ENCODE results near the gene TENT5A.

TENT5A gene

DNA sequence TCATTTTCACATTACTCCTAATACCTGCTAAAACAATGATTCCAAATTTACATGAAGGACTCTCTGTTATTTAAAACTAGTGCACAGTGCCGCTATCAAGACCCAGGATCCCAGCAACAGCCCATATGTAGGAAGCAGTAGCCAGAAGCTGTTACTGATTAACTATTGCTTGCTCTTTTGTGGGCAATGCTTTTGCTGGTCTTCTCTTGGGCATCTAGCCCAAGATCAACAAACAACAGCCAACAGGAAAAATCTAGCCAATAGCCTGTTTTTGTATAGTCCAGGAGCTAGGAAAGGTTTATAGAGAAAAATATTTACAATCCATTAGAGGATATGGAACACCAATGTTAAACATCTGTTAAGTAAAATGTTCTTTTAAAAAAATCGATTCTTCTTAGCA, 22.1 kb upstream of the TENT5A start:
- no peak for DNase-seq (ENCODE audit: low read depth)
- no peak overlapping the region for H3K4me3 ChIP-seq (ENCODE audit: low read depth, low read length)
- TF ChIP-seq, protein P1, sequence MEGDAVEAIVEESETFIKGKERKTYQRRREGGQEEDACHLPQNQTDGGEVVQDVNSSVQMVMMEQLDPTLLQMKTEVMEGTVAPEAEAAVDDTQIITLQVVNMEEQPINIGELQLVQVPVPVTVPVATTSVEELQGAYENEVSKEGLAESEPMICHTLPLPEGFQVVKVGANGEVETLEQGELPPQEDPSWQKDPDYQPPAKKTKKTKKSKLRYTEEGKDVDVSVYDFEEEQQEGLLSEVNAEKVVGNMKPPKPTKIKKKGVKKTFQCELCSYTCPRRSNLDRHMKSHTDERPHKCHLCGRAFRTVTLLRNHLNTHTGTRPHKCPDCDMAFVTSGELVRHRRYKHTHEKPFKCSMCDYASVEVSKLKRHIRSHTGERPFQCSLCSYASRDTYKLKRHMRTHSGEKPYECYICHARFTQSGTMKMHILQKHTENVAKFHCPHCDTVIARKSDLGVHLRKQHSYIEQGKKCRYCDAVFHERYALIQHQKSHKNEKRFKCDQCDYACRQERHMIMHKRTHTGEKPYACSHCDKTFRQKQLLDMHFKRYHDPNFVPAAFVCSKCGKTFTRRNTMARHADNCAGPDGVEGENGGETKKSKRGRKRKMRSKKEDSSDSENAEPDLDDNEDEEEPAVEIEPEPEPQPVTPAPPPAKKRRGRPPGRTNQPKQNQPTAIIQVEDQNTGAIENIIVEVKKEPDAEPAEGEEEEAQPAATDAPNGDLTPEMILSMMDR (conservative IDR thresholded peaks at IDR 0.05; ENCODE audit: low read depth, low read length) = no peak

DNA sequence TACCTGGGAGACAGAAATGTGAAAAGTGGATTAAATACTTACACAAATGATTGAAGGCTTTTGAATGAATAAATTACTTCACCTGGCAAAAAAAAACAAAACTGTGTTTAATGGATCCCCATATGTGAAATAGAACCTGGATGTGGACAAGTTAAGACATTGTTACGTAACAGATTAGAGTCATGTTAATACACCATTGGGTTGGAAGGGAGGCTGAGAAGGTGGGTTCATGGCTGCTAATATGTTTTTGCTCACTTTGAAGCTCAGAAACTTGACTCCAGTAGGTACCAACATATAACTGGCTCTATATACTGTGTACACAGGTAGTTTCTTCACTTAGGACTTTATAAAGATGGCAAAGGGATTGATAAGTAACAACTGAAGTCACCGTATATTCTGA, 21.4 kb upstream of the TENT5A start:
- TF ChIP-seq, protein P1 (conservative IDR thresholded peaks at IDR 0.05; ENCODE audit: low read depth, low read length) = no peak
- no peak for DNase-seq (ENCODE audit: low read depth)
- no peak overlapping the region for H3K4me3 ChIP-seq (ENCODE audit: low read depth, low read length)

DNA sequence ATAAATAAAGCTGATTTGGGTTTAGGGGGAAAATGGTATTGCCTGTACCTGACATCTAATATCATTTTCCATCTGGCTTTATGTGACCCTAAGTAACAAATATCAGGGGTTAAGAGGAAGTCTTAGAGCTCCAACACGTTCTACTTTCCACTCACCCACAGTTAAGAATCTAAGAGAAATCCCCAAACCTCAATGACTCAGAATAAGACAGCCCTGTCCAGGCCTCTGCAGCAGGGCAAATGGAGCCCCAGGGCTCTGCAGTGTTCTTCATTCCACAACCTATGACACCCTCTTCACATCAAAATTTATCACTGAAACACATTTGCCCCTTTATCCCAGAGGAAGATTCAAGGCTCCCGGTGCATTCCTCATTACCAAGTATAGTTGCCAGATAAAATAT, 20.3 kb upstream of the TENT5A start:
- DNase-seq (ENCODE audit: low read depth) = peak; percentile 66
- no peak overlapping the region for H3K4me3 ChIP-seq (ENCODE audit: low read depth, low read length)
- TF ChIP-seq, protein P1 (conservative IDR thresholded peaks at IDR 0.05; ENCODE audit: low read depth, low read length) = no peak

DNA sequence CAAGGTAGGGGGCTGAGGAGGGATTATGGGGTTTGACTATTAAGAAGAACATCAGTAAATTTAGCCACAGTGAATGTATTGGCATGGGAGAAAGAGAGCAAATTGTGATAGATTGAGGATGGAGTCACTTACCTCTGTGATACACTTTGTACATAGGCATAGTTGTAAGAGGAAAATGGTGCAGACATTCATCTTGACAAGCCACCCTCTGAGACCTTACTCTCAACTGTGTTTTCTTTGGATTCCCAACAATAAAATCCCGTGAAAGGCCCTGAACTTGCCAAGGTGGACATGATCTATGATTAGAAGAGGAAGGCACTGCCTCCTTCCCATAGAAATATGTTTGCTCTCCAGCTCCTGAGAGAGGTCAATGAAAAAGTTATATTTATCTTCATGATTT, 18.6 kb upstream of the TENT5A start:
- DNase-seq (ENCODE audit: low read depth) = no peak
- TF ChIP-seq, protein P1 (conservative IDR thresholded peaks at IDR 0.05; ENCODE audit: low read depth, low read length) = no peak
- no peak overlapping the region for H3K4me3 ChIP-seq (ENCODE audit: low read depth, low read length)

DNA sequence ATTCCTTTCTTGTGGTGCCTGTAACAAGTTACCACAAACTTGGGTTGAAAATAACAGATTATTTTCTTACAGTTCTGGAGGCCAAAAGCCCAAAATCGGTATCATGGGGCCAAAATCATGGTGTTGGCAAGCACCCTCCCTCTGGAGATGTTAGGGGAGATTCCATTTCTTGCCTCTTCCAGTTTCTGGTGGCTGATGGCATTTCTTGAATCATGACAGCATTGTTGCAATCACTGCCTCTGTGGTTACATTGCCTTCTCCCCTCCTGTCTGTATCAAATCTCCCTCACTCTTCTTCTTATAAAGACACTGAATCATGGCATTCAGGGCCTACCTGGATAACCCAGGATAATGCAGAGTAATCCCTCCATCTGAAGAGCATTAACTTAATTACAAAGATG, 17.9 kb upstream of the TENT5A start:
- no peak for DNase-seq (ENCODE audit: low read depth)

DNA sequence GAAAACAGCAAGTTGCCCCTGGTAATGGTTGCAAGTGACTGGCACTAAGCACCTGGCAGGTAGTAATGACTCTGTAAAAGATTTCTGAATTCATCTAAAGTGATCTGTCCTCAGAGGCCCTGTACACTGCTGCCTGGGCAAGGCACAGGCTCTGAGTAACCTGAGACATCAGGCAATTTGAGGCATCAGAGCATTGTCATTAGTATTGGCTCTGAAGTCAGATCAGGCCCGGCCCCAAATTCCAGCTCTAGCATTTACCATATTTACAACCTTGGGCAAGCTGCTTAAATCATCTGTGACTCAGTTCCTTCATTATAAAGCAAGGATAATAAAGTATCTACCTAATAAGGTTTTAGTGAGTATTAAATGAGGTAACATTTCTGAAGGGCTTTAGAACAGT, 17.3 kb upstream of the TENT5A start:
- H3K4me3 ChIP-seq (ENCODE audit: low read depth, low read length) = no peak overlapping the region
- peak; percentile 12 for DNase-seq (ENCODE audit: low read depth)
- TF ChIP-seq, protein P1 (conservative IDR thresholded peaks at IDR 0.05; ENCODE audit: low read depth, low read length) = no peak

More for the DNA sequence above, 17.9 kb upstream of the TENT5A start:
- no peak overlapping the region for H3K4me3 ChIP-seq (ENCODE audit: low read depth, low read length)
- TF ChIP-seq, protein P1 (conservative IDR thresholded peaks at IDR 0.05; ENCODE audit: low read depth, low read length) = no peak

DNA sequence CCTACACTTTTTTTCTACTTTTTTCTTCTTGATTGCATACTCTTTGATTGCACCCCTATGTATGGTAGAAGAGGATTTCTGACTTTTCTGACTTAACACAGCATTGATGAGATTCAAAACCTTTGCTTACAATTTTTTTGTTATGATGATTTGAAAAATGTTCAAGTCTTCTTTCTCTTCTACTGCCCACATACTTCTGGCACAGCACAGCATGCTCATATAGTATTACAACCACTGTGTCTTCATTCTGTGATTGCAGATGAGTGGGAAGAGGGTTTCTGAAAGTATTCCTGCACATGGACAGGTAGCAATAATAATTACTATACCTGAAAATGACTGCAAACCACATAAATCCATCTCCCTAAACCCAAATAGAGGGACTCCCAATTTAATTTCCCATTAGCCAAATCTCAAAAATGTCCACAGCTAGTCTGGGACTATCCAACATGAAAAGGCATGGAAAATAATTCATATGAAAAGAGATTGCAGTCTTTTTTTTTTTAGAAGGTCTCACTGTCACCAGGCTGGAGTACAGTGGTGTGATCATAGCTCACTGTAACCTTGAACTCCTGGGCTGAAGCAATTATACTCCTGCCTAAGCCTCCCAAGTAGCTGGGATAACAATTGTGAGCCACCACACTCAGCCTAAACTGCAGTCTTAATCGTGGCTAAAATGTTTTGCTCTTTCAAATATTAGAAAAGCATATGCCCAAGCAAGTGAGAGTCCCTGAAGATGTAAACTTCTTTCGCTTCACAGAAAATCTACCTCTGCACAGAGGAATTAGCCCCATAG, 15.9 kb upstream of the TENT5A start:
- TF ChIP-seq, protein P1 (conservative IDR thresholded peaks at IDR 0.05; ENCODE audit: low read depth, low read length) = no peak
- no peak overlapping the region for H3K4me3 ChIP-seq (ENCODE audit: low read depth, low read length)
- DNase-seq (ENCODE audit: low read depth) = peak; percentile 59
